ENCODE data around the gene GOLGA1. TPM values are rescaled to one million over a fixed set of nuclear protein-coding genes. Genes with fewer than 3 reads are reported as not detected.
A peak's percentile ranks its signal among the peaks of the same experiment; 100 is the strongest.

The GOLGA1 gene
- total and polyA plus RNA-seq, 10 of the 15 experiments (the other 5 are each of a cell fraction or from before 2014, with no cell fraction given): 2.9 to 14.1 (median 8.1) TPM

DNA sequence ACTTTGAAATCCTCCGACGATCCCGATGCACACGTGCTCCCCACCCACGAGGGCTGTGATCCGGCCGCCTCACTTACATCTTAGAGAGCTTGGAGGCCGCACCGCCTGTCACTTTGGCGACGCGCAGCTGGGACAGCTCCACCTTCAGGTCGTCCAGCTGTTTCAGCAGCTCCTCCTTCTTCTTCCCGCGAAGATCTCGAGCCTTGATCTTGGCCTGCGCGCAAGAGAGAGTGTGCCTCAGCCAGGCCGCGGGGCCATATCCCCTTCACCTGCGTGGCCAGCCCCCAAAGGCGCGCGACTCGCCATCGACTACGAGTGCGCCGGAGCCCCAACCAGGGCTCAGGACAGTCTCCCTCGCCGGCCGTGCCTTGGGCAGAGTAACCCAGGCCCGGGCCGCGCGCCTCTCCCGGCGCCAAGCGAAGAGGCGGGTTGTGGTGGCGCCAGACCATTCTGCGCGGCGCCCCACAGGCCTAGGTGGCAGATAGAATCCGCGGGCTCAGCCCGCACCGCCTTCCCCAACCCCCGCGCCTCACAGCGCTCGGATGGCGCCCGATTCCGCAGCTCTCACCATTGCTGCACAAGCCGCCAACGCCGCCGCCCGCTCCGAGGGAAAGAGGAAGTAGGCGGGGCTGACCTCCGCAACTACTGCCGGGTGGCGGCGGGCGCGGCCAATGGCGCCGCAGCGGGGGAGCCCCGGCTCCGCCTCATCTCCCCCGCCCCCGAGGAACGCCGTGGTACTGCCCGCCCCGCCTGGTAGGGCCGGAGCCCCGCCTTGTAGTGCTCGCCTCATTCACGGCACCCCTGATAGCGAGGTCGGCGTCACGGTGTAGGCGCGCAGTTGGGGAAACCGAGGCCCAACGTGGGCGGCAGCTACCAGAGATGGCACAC lies 79.3 kb downstream of the GOLGA1 start, which contains the start of the genes ARPC5L and RPL35 (continued):
- TF ChIP-seq BCLAF1 (IDR thresholded peaks at IDR 0.05) (peak; percentile 88), SREBF1 (IDR thresholded peaks at IDR 0.05; ENCODE audit: low read length) (peak; percentile 93), PAX5 (IDR thresholded peaks at IDR 0.05; ENCODE audit: borderline replicate concordance, low read depth, low read length) (peak; percentile 69; the same call in 1 of the 2 replicates), RB1 (IDR thresholded peaks at IDR 0.05; ENCODE audit: borderline replicate concordance) (peak; percentile 95), MXI1 (IDR thresholded peaks at IDR 0.05; ENCODE audit: low read depth, low read length) (no peak; the same call in 1 of the 2 replicates), NR2F1 (conservative IDR thresholded peaks at IDR 0.05) (peak; percentile 70), HDGF (IDR thresholded peaks at IDR 0.05) (no peak), ETV6 (conservative IDR thresholded peaks at IDR 0.05 in 1 of 2, IDR thresholded peaks at IDR 0.05 in 1 of 2; ENCODE audit: borderline replicate concordance in 1 of 2, low read depth in 1 of 2) (peak in 1 of 2 experiments; percentile 14; a peak in 1 of 4 replicates), YBX1 (IDR thresholded peaks at IDR 0.05) (no peak), JUND (IDR thresholded peaks at IDR 0.05; ENCODE audit: low read depth, low read length) (peak; percentile 100), CHD1 (IDR thresholded peaks at IDR 0.05; ENCODE audit: low read depth, low read length) (peak; percentile 97), EGR1 (IDR thresholded peaks at IDR 0.05; ENCODE audit: borderline replicate concordance in 1 of 2, low read depth in 2 of 2, low read length in 2 of 2) (peak in 1 of 2 experiments; percentile 65; a peak in 2 of 3 replicates), PAX8 (IDR thresholded peaks at IDR 0.05) (no peak), IRF4 (IDR thresholded peaks at IDR 0.05; ENCODE audit: low read depth, low read length) (no peak), TCF3 (IDR thresholded peaks at IDR 0.05; ENCODE audit: borderline replicate concordance, insufficient read depth, low read depth, low read length) (peak; percentile 59), POLR2AphosphoS2 (IDR thresholded peaks at IDR 0.05; ENCODE audit: low read depth, low read length) (peak; percentile 94), CHD2 (IDR thresholded peaks at IDR 0.05; ENCODE audit: borderline replicate concordance, low read depth, low read length) (peak; percentile 67; the same call in 1 of the 2 replicates), RELA (IDR thresholded peaks at IDR 0.05; ENCODE audit: borderline replicate concordance, partially characterized antibody) (peak; percentile 71), PML (IDR thresholded peaks at IDR 0.05; ENCODE audit: low read length) (no peak), POU2F2 (IDR thresholded peaks at IDR 0.05; ENCODE audit: borderline replicate concordance, low read depth, low read length) (peak; percentile 88)
- TF ChIP-seq, protein P1, sequence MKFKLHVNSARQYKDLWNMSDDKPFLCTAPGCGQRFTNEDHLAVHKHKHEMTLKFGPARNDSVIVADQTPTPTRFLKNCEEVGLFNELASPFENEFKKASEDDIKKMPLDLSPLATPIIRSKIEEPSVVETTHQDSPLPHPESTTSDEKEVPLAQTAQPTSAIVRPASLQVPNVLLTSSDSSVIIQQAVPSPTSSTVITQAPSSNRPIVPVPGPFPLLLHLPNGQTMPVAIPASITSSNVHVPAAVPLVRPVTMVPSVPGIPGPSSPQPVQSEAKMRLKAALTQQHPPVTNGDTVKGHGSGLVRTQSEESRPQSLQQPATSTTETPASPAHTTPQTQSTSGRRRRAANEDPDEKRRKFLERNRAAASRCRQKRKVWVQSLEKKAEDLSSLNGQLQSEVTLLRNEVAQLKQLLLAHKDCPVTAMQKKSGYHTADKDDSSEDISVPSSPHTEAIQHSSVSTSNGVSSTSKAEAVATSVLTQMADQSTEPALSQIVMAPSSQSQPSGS (IDR thresholded peaks at IDR 0.05; ENCODE audit: low read length): no peak
- TF ChIP-seq, protein P2, sequence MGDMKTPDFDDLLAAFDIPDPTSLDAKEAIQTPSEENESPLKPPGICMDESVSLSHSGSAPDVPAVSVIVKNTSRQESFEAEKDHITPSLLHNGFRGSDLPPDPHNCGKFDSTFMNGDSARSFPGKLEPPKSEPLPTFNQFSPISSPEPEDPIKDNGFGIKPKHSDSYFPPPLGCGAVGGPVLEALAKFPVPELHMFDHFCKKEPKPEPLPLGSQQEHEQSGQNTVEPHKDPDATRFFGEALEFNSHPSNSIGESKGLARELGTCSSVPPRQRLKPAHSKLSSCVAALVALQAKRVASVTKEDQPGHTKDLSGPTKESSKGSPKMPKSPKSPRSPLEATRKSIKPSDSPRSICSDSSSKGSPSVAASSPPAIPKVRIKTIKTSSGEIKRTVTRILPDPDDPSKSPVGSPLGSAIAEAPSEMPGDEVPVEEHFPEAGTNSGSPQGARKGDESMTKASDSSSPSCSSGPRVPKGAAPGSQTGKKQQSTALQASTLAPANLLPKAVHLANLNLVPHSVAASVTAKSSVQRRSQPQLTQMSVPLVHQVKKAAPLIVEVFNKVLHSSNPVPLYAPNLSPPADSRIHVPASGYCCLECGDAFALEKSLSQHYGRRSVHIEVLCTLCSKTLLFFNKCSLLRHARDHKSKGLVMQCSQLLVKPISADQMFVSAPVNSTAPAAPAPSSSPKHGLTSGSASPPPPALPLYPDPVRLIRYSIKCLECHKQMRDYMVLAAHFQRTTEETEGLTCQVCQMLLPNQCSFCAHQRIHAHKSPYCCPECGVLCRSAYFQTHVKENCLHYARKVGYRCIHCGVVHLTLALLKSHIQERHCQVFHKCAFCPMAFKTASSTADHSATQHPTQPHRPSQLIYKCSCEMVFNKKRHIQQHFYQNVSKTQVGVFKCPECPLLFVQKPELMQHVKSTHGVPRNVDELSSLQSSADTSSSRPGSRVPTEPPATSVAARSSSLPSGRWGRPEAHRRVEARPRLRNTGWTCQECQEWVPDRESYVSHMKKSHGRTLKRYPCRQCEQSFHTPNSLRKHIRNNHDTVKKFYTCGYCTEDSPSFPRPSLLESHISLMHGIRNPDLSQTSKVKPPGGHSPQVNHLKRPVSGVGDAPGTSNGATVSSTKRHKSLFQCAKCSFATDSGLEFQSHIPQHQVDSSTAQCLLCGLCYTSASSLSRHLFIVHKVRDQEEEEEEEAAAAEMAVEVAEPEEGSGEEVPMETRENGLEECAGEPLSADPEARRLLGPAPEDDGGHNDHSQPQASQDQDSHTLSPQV (IDR thresholded peaks at IDR 0.05): no peak
